Stimulated activated CD4-positive, alpha-beta T cell treated with anti-CD3 and anti-CD28 coated beads, Interleukin-15, amount 100 ng/mL, for 1 hour (primary cell): ENCODE measurements around the gene BMERB1.
"Not testable (repeated sequence)": the region's sequence is repeated elsewhere in the genome, so short reads cannot be mapped to it uniquely, and the experiment has no call there.

ENCODE experiments used
- DNase-seq, 2 donors: peaks; one replicate each; pipeline ENCODE4 v3.0.0-alpha.2; 2020; ENCODE audit warnings: low read depth in 1 of 2, low spot score in 1 of 2

The BMERB1 gene

DNA sequence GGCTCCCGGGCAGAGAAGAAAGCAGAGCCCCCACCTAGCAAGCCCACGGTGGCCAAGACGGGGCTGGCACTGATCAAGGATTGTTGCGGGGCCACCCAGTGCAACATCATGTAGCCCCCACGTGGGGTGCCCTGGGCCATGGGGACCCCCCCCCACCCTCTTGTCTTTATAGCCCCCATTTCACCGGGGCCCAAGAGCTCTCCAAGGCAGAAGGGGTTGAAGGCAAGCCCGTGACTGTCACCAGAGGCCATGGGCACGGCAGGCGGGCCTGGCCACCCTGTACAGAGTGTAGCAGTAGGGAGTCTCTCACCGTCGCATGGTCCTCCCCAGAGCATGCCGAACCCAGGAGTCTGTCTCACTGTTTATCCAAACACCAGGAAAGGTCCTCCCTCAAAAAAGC, 152.3 kb downstream of the BMERB1 start:
- no peak for DNase-seq

- DNase-seq: no peak
Measured at GRCh38 chr16:15587152-15587825, 152.9 kb downstream of the BMERB1 start.

- no peak for DNase-seq
Measured at GRCh38 chr16:15592324-15592723, 157.9 kb downstream of the BMERB1 start.

DNA sequence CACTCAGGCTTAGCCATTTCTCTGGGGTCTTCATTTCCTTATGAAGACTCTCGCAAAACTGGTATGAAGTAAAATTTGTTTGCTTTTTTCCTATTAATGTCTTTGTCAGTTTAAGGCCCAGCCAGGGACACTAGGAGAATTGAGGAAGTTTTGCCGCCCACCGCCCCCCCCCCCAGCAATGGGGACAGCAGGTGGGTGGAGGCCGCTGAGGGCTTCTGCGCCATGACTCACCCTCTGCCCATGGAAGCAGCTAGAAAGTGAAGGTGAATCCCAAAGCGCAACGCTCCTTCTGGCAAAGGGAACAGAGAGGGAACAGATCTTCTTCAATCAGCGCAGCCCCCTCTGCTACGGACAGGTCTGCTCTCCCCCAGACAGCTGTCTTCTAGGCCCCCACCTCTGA, 158.8 kb downstream of the BMERB1 start:
- no peak for DNase-seq

DNA sequence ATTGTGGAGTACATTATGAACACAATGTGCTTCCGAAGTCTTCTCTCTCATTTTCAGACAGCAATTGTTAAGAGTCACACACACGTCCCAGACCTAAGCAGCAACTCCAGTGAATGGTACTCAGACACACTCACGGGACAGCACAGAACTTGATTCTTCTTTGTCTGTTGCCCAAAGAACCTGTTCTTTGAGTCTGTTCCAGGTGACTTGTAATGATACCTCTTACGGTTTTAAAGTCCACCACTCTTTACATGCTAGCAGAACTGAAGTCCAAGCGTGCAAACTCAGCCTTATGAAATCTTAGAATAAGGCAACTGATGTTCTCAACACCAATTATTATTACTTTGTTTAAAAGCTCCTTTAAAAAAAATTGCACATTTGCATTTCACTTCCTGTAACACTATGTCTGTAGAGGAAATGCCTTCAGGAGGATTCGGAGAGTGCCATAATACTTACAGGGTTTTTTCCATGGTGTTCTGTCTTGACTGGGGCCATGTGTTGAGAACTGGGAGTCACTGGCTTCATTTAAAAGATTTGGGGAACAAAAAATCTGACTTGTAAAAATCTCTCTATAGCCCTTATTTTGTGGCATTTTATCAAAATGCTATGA, 160.4 kb downstream of the BMERB1 start:
- DNase-seq: no peak

- DNase-seq: no peak
Measured at GRCh38 chr16:15597135-15597534, 162.7 kb downstream of the BMERB1 start.

DNA sequence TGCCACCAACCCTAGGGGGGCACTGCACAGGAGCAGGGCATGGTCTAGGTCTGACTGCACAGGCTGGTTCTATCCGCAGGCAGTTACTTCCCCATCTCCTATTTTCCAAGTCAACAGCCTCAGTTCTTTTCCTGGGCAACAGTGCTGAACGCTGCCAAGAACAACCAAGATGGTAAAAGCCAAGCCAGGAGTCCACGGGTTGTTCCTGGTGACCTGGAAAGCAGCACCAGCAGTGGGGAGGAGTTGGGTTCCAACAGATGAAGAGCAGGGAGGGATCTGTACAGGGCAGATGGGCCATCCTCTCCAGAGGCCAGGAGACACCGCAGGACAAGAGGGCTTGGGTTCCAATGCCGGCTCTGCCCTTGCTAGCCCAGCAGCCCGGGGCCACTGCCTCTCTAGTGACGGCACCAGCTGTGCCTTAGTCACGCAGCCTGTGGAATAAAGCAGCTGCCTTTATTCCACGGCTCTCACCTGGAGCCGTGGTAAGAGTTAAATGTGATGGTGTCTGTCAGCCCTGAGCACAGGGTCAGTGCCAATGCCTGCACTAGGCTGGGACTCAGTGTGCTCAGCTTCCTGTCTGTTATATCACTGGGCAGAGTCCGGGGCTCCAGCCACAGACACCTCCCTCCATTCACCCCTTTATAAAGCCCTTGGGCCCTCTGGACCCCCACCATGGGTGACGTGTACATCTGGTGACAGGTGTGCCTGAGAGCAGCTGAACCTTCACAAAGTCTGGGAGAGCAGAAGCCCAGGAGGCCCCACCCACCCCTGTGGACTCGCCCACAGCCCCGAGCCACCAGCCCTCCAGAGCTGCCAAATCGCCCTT, 163.6 kb downstream of the BMERB1 start:
- no peak for DNase-seq

GRCh38 chr16:15598648-15599190, 164.3 kb downstream of the BMERB1 start:
- DNase-seq: no peak

- DNase-seq: no peak
Measured at GRCh38 chr16:15599303-15600070, 165.1 kb downstream of the BMERB1 start.

- DNase-seq: no peak
Measured at GRCh38 chr16:15601212-15601879, 167.0 kb downstream of the BMERB1 start.

DNA sequence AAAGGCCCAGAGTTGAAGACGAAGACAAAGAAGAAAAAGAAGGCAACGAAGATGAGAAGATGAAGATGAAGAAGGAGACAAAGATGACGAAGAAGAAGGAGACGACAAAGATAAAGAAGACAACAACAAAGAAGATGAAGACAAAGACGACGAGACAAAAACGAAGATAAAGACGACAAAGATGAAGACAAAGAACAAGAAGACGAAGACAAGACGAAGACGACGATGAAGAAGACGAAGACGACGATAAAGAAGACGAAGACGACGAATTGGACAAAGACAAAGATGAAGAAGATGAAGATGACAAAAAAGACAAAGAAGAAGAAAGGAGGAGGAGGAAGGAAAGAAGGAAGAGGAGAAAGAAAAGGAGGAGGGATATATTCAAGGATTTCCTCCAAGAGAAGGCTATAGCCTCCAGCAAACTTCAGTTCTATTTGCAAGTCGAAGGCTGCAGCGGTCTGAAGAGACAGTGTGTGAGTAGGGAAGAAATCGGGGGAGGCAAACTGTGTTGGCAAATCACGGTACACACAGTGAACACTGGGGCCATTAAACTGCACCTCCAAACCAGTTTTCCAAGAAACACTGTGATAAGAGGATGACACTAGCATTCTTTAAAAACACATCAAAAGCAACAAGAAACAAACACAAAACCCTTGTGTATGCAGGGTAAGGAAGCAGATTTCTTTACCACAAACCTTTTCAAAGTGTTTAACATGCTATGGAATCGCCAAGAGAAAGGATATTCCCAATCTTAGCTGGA, 168.1 kb downstream of the BMERB1 start:
- DNase-seq: no peak

GRCh38 chr16:15604460-15605440, 170.4 kb downstream of the BMERB1 start:
- DNase-seq: no peak

- no peak for DNase-seq
Measured at GRCh38 chr16:15605839-15606517, 171.6 kb downstream of the BMERB1 start.

- DNase-seq: no peak
Measured at GRCh38 chr16:15606518-15607220, 172.3 kb downstream of the BMERB1 start.

GRCh38 chr16:15607221-15607699, 172.9 kb downstream of the BMERB1 start:
- not testable (repeated sequence) for DNase-seq

GRCh38 chr16:15607700-15608396, 173.5 kb downstream of the BMERB1 start:
- no peak for DNase-seq
